DND-41 (cell line): ENCODE results near the gene TRPM3.

ENCODE experiments used
- ATAC-seq: fragments of 200-7000 bp; cut with Tn5 transposase; 3 replicates; pipeline ENCODE4 v1.9.1; 2021; ENCODE audit warnings: low read depth; ENCODE audit not compliant: insufficient read depth
- DNase-seq: peaks from one replicate; pipeline ENCODE4 v3.0.0-alpha.2; 2020
- H2AFZ ChIP-seq: 2 replicates; pipeline ENCODE4 v1.6.0; 2012; ENCODE audit warnings: low read depth, low read length
- H3K27ac ChIP-seq: 2 replicates; pipeline ENCODE4 v1.5.1; 2012; ENCODE audit warnings: low read length, inconsistent platforms
- H3K27me3 ChIP-seq: fragments of 200-600 bp; sonication (generic); 2 replicates; pipeline ENCODE4 v1.6.0; 2012; ENCODE audit warnings: low read length, mild to moderate bottlenecking, inconsistent platforms; ENCODE audit not compliant: insufficient read depth, poor library complexity
- H3K36me3 ChIP-seq: 2 replicates; pipeline ENCODE4 v1.5.1; 2012; ENCODE audit warnings: low read length, inconsistent platforms; ENCODE audit not compliant: insufficient read depth
- H3K4me1 ChIP-seq: 2 replicates; pipeline ENCODE4 v1.5.1; 2012; ENCODE audit warnings: mild to moderate bottlenecking, low read length; ENCODE audit not compliant: insufficient read depth
- H3K4me2 ChIP-seq: 2 replicates; pipeline ENCODE4 v1.6.0; 2012; ENCODE audit warnings: mild to moderate bottlenecking, moderate library complexity, low read length, inconsistent platforms; ENCODE audit not compliant: insufficient read depth
- H3K4me3 ChIP-seq, 2 experiments: fragments of 200-600 bp in 1 of 2; shearing (Covaris generic) in 1 of 2; 2 replicates each; pipeline ENCODE4 v1.5.1; 2012 to 2016; ENCODE audit warnings: inconsistent platforms in 2 of 2, low read length in 2 of 2, mild to moderate bottlenecking in 2 of 2, low read depth in 1 of 2, moderate library complexity in 1 of 2
- H3K79me2 ChIP-seq: 2 replicates; pipeline ENCODE4 v1.6.0; 2012; ENCODE audit warnings: low read length, inconsistent platforms; ENCODE audit not compliant: insufficient read depth
- H3K9ac ChIP-seq: 2 replicates; pipeline ENCODE4 v1.6.0; 2012; ENCODE audit warnings: low read depth, mild to moderate bottlenecking, inconsistent platforms, low read length, moderate library complexity
- H3K9me3 ChIP-seq: 2 replicates; pipeline ENCODE4 v1.5.1; 2012; ENCODE audit warnings: low read length, moderate library complexity, mild to moderate bottlenecking, inconsistent platforms; ENCODE audit not compliant: insufficient read depth, severe bottlenecking
- H4K20me1 ChIP-seq: 2 replicates; pipeline ENCODE4 v1.6.0; 2012; ENCODE audit warnings: low read length; ENCODE audit not compliant: insufficient read depth
- EZH2 ChIP-seq: IDR thresholded peaks from 3 replicates; pipeline ENCODE4 v1.6.1; 2012; ENCODE audit warnings: borderline replicate concordance, low read depth, mild to moderate bottlenecking, moderate library complexity, low read length, inconsistent platforms; ENCODE audit not compliant: severe bottlenecking
- TF ChIP-seq, protein P1 (sequence below): IDR thresholded peaks from 2 replicates; pipeline ENCODE4 v1.5.1; 2012; ENCODE audit warnings: borderline replicate concordance, low read length, moderate library complexity, mild to moderate bottlenecking; ENCODE audit not compliant: poor library complexity, severe bottlenecking; ENCODE audit errors: extremely low read depth

TRPM3 gene

GRCh38 chr9:70948744-70949143, 172.7 kb downstream of the TRPM3 start:
- H3K36me3 ChIP-seq: no peaks in the 10 kb centered on the region
- no peak overlapping the region for H3K4me3 ChIP-seq
- no peaks in the 10 kb centered on the region for H3K9me3 ChIP-seq
- H4K20me1 ChIP-seq: no peaks in the 10 kb centered on the region
- no peak overlapping the region for H2AFZ ChIP-seq
- no peaks in the 10 kb centered on the region for H3K79me2 ChIP-seq
- no peak for ATAC-seq
- no peak for DNase-seq
- H3K4me1 ChIP-seq: no peaks in the 10 kb centered on the region
- no peak overlapping the region for H3K9ac ChIP-seq
- no peak for TF ChIP-seq EZH2
- TF ChIP-seq, protein P1, sequence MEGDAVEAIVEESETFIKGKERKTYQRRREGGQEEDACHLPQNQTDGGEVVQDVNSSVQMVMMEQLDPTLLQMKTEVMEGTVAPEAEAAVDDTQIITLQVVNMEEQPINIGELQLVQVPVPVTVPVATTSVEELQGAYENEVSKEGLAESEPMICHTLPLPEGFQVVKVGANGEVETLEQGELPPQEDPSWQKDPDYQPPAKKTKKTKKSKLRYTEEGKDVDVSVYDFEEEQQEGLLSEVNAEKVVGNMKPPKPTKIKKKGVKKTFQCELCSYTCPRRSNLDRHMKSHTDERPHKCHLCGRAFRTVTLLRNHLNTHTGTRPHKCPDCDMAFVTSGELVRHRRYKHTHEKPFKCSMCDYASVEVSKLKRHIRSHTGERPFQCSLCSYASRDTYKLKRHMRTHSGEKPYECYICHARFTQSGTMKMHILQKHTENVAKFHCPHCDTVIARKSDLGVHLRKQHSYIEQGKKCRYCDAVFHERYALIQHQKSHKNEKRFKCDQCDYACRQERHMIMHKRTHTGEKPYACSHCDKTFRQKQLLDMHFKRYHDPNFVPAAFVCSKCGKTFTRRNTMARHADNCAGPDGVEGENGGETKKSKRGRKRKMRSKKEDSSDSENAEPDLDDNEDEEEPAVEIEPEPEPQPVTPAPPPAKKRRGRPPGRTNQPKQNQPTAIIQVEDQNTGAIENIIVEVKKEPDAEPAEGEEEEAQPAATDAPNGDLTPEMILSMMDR: no peak
- peaks cover 2% of the 10 kb centered on the region for H3K27me3 ChIP-seq
- no peak overlapping the region for H3K27ac ChIP-seq
- no peak overlapping the region for H3K4me2 ChIP-seq

GRCh38 chr9:70947511-70947910, 173.9 kb downstream of the TRPM3 start:
- H3K79me2 ChIP-seq: no peaks in the 10 kb centered on the region
- DNase-seq: no peak
- no peak for ATAC-seq
- no peak overlapping the region for H3K27ac ChIP-seq
- H4K20me1 ChIP-seq: no peaks in the 10 kb centered on the region
- H3K4me3 ChIP-seq: no peak overlapping the region
- peaks cover 2% of the 10 kb centered on the region for H3K27me3 ChIP-seq
- H3K4me2 ChIP-seq: no peak overlapping the region
- H3K9me3 ChIP-seq: no peaks in the 10 kb centered on the region
- H2AFZ ChIP-seq: no peak overlapping the region
- no peaks in the 10 kb centered on the region for H3K4me1 ChIP-seq
- no peak overlapping the region for H3K9ac ChIP-seq
- no peaks in the 10 kb centered on the region for H3K36me3 ChIP-seq
- TF ChIP-seq, protein P1: no peak
- no peak for TF ChIP-seq EZH2

- ATAC-seq: no peak
- Histone ChIP-seq H3K4me2 (no peak overlapping the region), H3K9me3 (no peaks in the 10 kb centered on the region)
Measured at GRCh38 chr9:70947086-70947485, 174.3 kb downstream of the TRPM3 start.

More at GRCh38 chr9:70947086-70947485, 174.3 kb downstream of the TRPM3 start:
- no peaks in the 10 kb centered on the region for H4K20me1 ChIP-seq
- H3K4me1 ChIP-seq: no peaks in the 10 kb centered on the region
- DNase-seq: no peak
- no peak overlapping the region for H2AFZ ChIP-seq
- peaks cover 2% of the 10 kb centered on the region for H3K27me3 ChIP-seq
- no peak overlapping the region for H3K4me3 ChIP-seq
- TF ChIP-seq, protein P1: no peak
- no peak for TF ChIP-seq EZH2
- no peak overlapping the region for H3K9ac ChIP-seq
- H3K79me2 ChIP-seq: no peaks in the 10 kb centered on the region
- no peaks in the 10 kb centered on the region for H3K36me3 ChIP-seq
- no peak overlapping the region for H3K27ac ChIP-seq
